ENCODE data around the gene OR52E4.

GRCh38 chr11:5928811-5929210 lies 48.4 kb downstream of the OR52E4 start:
- TF ChIP-seq CTCF (conservative IDR thresholded peaks at IDR 0.05 in 1 of 2, IDR thresholded peaks at IDR 0.05 in 1 of 2; ENCODE audit: low read depth in 1 of 2, low read length in 2 of 2) (no peak), EZH2 (IDR thresholded peaks at IDR 0.05; ENCODE audit: low read length, missing control alignments) (no peak)
